K562 (cell line): ENCODE results near the gene NQO2. TPM values are rescaled to one million over a fixed set of nuclear protein-coding genes. Genes with fewer than 3 reads are reported as not detected.

Experiments used
- CBX1 ChIP-seq: sonication (generic); IDR thresholded peaks from 2 replicates; pipeline ENCODE4 v1.6.1; 2016; ENCODE audit warnings: antibody characterized with exemption, low read depth, mild to moderate bottlenecking
- CBX8 ChIP-seq: fragments of 200-600 bp; sonication (generic); IDR thresholded peaks from 2 replicates; pipeline ENCODE4 v1.6.1; 2012; ENCODE audit warnings: borderline replicate concordance, mixed run types, low read depth, mild to moderate bottlenecking, moderate library complexity, mixed read lengths, low read length, control low read depth, inconsistent platforms; ENCODE audit not compliant: poor library complexity, severe bottlenecking; ENCODE audit errors: extremely low read depth
- CHD2 ChIP-seq: IDR thresholded peaks from 2 replicates; pipeline ENCODE4 v1.6.1; 2011; ENCODE audit warnings: low read depth, low read length
- ETV1 ChIP-seq: fragments of 450-650 bp; conservative IDR thresholded peaks from 2 replicates; pipeline ENCODE4 v1.6.1; 2016; ENCODE audit warnings: missing genetic modification characterization, control low read depth, low read depth, missing compliant biosample characterization
- HNRNPL ChIP-seq: fragments of 200-400 bp; formaldehyde crosslinking; IDR thresholded peaks from 2 replicates; pipeline ENCODE4 v1.6.1; 2017; ENCODE audit warnings: low read depth, mild to moderate bottlenecking, low read length
- ILF3 ChIP-seq: fragments of 450-650 bp; IDR thresholded peaks from 2 replicates; pipeline ENCODE4 v1.6.1; 2018; ENCODE audit warnings: antibody characterized with exemption, mild to moderate bottlenecking, moderate library complexity, borderline replicate concordance
- NR2F6 ChIP-seq: fragments of 450-650 bp; formaldehyde crosslinking; IDR thresholded peaks from 2 replicates; pipeline ENCODE4 v1.4.0; 2020; ENCODE audit warnings: mild to moderate bottlenecking
- PTTG1 ChIP-seq: fragments of 450-650 bp; IDR thresholded peaks from 2 replicates; pipeline ENCODE4 v1.6.1; 2016; ENCODE audit warnings: low read depth, mild to moderate bottlenecking, missing genetic modification characterization, missing compliant biosample characterization
- STAT5B ChIP-seq: fragments of 250-450 bp; sonication (Bioruptor Pico); IDR thresholded peaks from 2 replicates; pipeline ENCODE4 v1.8.0; 2021; ENCODE audit warnings: mild to moderate bottlenecking, inconsistent platforms
- ZBTB7A ChIP-seq: IDR thresholded peaks from 2 replicates; pipeline ENCODE4 v1.6.1; 2011; ENCODE audit warnings: low read depth, mild to moderate bottlenecking, low read length, moderate library complexity, borderline replicate concordance; ENCODE audit not compliant: control insufficient read depth
- ZNF224 ChIP-seq: sonication (generic); formaldehyde crosslinking; IDR thresholded peaks from 2 replicates; pipeline ENCODE4 v1.8.0; 2022; ENCODE audit warnings: mild to moderate bottlenecking, missing genetic modification reagents
- ZNF23 ChIP-seq: fragments of 250-450 bp; sonication (Bioruptor Pico); IDR thresholded peaks from 2 replicates; pipeline ENCODE4 v1.4.0; 2020; ENCODE audit warnings: mild to moderate bottlenecking
- polyA plus RNA-seq, 8 experiments: library from polyadenylated mRNA; depleted of rRNA in 4 of 8; stranded (reverse) in 5 of 8; unstranded in 3 of 8; fragments of >200 nt; fragmentation: Nextera tagmentation in 2 of 8; fragmentation: Illumina TruSeq in 1 of 8; extraction: Ambion mirVana in 2 of 8; extraction: Trizol in 1 of 8; gene quantifications; 2 replicates each; pipeline versions ENCODE4 v1.2.1 to v1.2.3, GENCODE V29; 2011 to 2014; ENCODE audit warnings: inconsistent platforms in 1 of 8, missing spikeins in 1 of 8
- total RNA-seq, 7 experiments: library from RNA; depleted of rRNA in 6 of 7; stranded (reverse); fragments of >200 nt in 6 of 7; fragmentation: Illumina TruSeq in 2 of 7; extraction: Trizol in 2 of 7; gene quantifications; 2 replicates each; pipeline versions ENCODE4 v1.2.1 to v1.2.3, GENCODE V29; 2011 to 2021; ENCODE audit warnings: low replicate concordance in 1 of 7
- TF ChIP-seq, protein P1 (sequence below): sonication (generic); formaldehyde crosslinking; IDR thresholded peaks from 2 replicates; pipeline ENCODE4 v1.8.0; 2022; ENCODE audit warnings: mild to moderate bottlenecking, missing genetic modification reagents
- TF ChIP-seq, protein P2 (sequence below): fragments of 450-650 bp; formaldehyde crosslinking; IDR thresholded peaks from 2 replicates; pipeline ENCODE4 v1.4.0; 2020; ENCODE audit warnings: mild to moderate bottlenecking, moderate library complexity
- TF ChIP-seq, protein P3 (sequence below): fragments of 450-650 bp; conservative IDR thresholded peaks from 2 replicates; pipeline ENCODE4 v1.6.1; 2016; ENCODE audit warnings: missing genetic modification characterization, low read depth, mild to moderate bottlenecking, control low read depth, missing compliant biosample characterization
- TF ChIP-seq, protein P4 (sequence below): IDR thresholded peaks from 2 replicates; pipeline ENCODE4 v1.6.1; 2012; ENCODE audit warnings: low read depth, low read length, improper control_type of control experiment, borderline replicate concordance

NQO2 gene
- total and polyA plus RNA-seq, 9 of the 15 experiments (the other 6 are each of a cell fraction or from before 2014, with no cell fraction given) = 54.6 to 214 (median 116) TPM

DNA sequence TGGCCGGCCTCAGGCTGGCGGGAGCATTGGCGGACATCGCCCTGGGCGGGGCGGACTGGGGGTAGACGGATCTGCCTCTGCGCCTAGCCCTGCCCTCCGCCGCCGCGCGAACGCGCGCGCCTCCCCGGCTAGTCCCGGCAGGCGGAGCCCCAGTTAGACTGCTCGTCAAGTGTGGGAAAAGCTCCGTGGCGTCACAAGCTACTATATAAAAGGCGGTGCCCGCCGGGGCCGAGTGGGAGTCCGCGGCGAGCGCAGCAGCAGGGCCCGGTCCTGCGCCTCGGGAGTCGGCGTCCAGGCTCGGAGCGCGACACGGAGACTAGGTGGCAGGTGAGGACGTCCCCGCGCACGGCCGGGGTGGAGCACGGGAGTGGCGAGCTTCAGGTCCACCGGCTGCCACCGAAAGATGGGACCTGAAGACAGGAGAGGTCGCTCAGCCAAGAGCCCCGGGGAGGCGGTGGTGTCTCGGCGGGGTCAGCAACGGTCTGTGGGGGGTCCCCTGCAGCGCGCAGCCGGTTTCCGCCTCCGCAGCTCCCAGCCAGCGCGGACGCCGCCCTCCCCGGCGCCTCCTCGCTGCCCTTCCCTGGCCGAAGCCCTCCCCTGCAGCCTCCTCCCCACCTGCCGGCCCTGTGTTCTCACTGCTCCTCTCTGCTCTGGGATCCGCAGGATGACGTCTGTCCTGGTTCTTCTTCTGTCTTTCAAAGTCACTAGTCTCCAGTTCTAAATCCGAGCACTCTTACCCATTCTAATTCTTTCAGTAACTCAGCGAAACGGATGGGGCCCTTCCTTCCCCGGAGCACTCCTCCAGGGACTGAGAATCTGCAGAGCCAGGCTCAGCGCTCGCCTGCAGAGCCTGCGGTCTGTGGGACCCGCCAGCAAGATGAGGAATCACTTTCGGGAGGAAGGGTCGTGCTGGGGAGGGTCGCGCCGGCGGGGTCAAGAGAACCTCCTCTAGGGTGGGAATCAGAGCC, 64.3 kb downstream of the NQO2 start (continued):
- TF ChIP-seq, protein P1, sequence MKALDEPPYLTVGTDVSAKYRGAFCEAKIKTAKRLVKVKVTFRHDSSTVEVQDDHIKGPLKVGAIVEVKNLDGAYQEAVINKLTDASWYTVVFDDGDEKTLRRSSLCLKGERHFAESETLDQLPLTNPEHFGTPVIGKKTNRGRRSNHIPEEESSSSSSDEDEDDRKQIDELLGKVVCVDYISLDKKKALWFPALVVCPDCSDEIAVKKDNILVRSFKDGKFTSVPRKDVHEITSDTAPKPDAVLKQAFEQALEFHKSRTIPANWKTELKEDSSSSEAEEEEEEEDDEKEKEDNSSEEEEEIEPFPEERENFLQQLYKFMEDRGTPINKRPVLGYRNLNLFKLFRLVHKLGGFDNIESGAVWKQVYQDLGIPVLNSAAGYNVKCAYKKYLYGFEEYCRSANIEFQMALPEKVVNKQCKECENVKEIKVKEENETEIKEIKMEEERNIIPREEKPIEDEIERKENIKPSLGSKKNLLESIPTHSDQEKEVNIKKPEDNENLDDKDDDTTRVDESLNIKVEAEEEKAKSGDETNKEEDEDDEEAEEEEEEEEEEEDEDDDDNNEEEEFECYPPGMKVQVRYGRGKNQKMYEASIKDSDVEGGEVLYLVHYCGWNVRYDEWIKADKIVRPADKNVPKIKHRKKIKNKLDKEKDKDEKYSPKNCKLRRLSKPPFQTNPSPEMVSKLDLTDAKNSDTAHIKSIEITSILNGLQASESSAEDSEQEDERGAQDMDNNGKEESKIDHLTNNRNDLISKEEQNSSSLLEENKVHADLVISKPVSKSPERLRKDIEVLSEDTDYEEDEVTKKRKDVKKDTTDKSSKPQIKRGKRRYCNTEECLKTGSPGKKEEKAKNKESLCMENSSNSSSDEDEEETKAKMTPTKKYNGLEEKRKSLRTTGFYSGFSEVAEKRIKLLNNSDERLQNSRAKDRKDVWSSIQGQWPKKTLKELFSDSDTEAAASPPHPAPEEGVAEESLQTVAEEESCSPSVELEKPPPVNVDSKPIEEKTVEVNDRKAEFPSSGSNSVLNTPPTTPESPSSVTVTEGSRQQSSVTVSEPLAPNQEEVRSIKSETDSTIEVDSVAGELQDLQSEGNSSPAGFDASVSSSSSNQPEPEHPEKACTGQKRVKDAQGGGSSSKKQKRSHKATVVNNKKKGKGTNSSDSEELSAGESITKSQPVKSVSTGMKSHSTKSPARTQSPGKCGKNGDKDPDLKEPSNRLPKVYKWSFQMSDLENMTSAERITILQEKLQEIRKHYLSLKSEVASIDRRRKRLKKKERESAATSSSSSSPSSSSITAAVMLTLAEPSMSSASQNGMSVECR (CRISPR knock-in tag) = peak; percentile 94
- no peak for TF ChIP-seq NR2F6 (CRISPR knock-in tag)
- TF ChIP-seq, protein P2, sequence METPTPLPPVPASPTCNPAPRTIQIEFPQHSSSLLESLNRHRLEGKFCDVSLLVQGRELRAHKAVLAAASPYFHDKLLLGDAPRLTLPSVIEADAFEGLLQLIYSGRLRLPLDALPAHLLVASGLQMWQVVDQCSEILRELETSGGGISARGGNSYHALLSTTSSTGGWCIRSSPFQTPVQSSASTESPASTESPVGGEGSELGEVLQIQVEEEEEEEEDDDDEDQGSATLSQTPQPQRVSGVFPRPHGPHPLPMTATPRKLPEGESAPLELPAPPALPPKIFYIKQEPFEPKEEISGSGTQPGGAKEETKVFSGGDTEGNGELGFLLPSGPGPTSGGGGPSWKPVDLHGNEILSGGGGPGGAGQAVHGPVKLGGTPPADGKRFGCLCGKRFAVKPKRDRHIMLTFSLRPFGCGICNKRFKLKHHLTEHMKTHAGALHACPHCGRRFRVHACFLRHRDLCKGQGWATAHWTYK (CRISPR knock-in tag) = peak; percentile 91; the same call in 1 of the 2 replicates
- peak; percentile 81; the same call in 1 of the 2 replicates for TF ChIP-seq CBX1
- no peak for TF ChIP-seq ILF3
- TF ChIP-seq ETV1 (tag) = no peak
- TF ChIP-seq ZNF23 (CRISPR knock-in tag) = no peak
- TF ChIP-seq ZBTB7A = no peak; the same call in 1 of the 2 replicates
- TF ChIP-seq ZNF224 = no peak
- TF ChIP-seq CHD2 = no peak
- no peak for TF ChIP-seq PTTG1 (tag)
- TF ChIP-seq, protein P3, sequence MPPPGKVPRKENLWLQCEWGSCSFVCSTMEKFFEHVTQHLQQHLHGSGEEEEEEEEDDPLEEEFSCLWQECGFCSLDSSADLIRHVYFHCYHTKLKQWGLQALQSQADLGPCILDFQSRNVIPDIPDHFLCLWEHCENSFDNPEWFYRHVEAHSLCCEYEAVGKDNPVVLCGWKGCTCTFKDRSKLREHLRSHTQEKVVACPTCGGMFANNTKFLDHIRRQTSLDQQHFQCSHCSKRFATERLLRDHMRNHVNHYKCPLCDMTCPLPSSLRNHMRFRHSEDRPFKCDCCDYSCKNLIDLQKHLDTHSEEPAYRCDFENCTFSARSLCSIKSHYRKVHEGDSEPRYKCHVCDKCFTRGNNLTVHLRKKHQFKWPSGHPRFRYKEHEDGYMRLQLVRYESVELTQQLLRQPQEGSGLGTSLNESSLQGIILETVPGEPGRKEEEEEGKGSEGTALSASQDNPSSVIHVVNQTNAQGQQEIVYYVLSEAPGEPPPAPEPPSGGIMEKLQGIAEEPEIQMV = no peak
- TF ChIP-seq, protein P4, sequence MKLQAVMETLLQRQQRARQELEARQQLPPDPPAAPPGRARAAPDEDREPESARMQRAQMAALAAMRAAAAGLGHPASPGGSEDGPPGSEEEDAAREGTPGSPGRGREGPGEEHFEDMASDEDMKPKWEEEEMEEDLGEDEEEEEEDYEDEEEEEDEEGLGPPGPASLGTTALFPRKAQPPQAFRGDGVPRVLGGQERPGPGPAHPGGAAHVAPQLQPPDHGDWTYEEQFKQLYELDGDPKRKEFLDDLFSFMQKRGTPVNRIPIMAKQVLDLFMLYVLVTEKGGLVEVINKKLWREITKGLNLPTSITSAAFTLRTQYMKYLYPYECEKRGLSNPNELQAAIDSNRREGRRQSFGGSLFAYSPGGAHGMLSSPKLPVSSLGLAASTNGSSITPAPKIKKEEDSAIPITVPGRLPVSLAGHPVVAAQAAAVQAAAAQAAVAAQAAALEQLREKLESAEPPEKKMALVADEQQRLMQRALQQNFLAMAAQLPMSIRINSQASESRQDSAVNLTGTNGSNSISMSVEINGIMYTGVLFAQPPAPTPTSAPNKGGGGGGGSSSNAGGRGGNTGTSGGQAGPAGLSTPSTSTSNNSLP = no peak
- TF ChIP-seq CBX8 = no peak
- no peak for TF ChIP-seq HNRNPL
- TF ChIP-seq STAT5B = no peak
